Adrenal gland (tissue), 12 donors: ENCODE measurements around the gene NSMCE4A. TPM values are rescaled to one million over a fixed set of nuclear protein-coding genes. Genes with fewer than 3 reads are reported as not detected.
"Not testable (repeated sequence)": the region's sequence is repeated elsewhere in the genome, so short reads cannot be mapped to it uniquely, and the experiment has no call there.

Source experiments
- DNase-seq, 7 donors: peaks; one replicate each; pipeline ENCODE4 v3.0.0-alpha.2; 2019 to 2020
- H3K27ac ChIP-seq, 5 donors: fragments of 200-600 bp; sonication (generic) in 4 of 5; 1 replicate in 3 of 5; 2 replicates in 2 of 5; pipeline versions ENCODE4 v1.5.1 to v1.8.0; 2016 to 2020; ENCODE audit warnings: mild to moderate bottlenecking in 1 of 5
- H3K27me3 ChIP-seq: fragments of 200-600 bp; 2 replicates; pipeline ENCODE4 v1.8.0; 2021
- H3K36me3 ChIP-seq, 2 donors: fragments of 200-600 bp; replicated peaks in 1 of 2; 1 replicate in 1 of 2; 2 replicates in 1 of 2; pipeline versions ENCODE4 v1.5.1 to v1.8.0; 2018 to 2022
- H3K4me1 ChIP-seq, 2 donors: fragments of 200-600 bp; replicated peaks in 1 of 2; 1 replicate in 1 of 2; 2 replicates in 1 of 2; pipeline versions ENCODE4 v1.5.1 to v1.8.0; 2018 to 2021
- H3K4me3 ChIP-seq, 4 donors: fragments of 200-600 bp; sonication (generic) in 3 of 4; one replicate each; pipeline ENCODE4 v1.5.1; 2016 to 2018
- H3K9me3 ChIP-seq, 3 donors: fragments of 200-600 bp; sonication (generic) in 1 of 3; replicated peaks in 1 of 3; 1 replicate in 2 of 3; 2 replicates in 1 of 3; pipeline versions ENCODE4 v1.5.1 to v1.8.0; 2016 to 2021
- CTCF ChIP-seq, 6 experiments: fragments of 450-650 bp in 4 of 6; fragments of 200-600 bp in 2 of 6; sonication (generic) in 1 of 6; IDR thresholded peaks; 1 replicate in 5 of 6; 2 replicates in 1 of 6; pipeline versions ENCODE4 v1.5.1 to v1.8.0; 2016 to 2021; ENCODE audit warnings: antibody characterized with exemption in 6 of 6, mild to moderate bottlenecking in 2 of 6, moderate library complexity in 1 of 6
- POLR2A ChIP-seq, 2 donors: fragments of 450-650 bp; IDR thresholded peaks; one replicate each; pipeline ENCODE4 v1.6.1; 2017; ENCODE audit warnings: antibody characterized with exemption in 2 of 2, mild to moderate bottlenecking in 2 of 2, moderate library complexity in 1 of 2
- WGBS, 4 donors: extraction: QIAGEN DNeasy Blood & Tissue Kit in 2 of 4; methylation state at CpG; one replicate each; pipeline versions ENCODE4 v1.1.5 to v1.1.7; 2013 to 2017; 5-methylcytosine and 5-hydroxymethylcytosine counted together
- intact Hi-C, 2 donors: fragments of 100-400 bp; cut with DNase I; formaldehyde crosslinking; loops; one replicate each; pipeline versions ENCODE4 v1.14.1 to v1.15.0; 2022 to 2023
- polyA plus RNA-seq, 3 donors: library from polyadenylated mRNA; stranded (reverse); fragments of 200-250 nt in 2 of 3; fragments of 350-450 nt in 1 of 3; fragmentation: Illumina TruSeq in 1 of 3; extraction: RNeasy Lipid Tissue Mini Kit (QIAGEN cat#74804) in 1 of 3; gene quantifications; one replicate each; pipeline ENCODE4 v1.2.3, GENCODE V29; 2013 to 2014
- total RNA-seq, 9 donors: library from RNA; depleted of rRNA in 4 of 9; stranded (reverse); fragments of >200 nt in 4 of 9; fragments of 120-200 nt in 1 of 9; fragmentation: NEBNext Ultra II Directional in 1 of 9; extraction: Animal tissue kit (Norgen Biotek cat#: 25700) in 1 of 9; gene quantifications; one replicate each; pipeline versions ENCODE4 v1.1.0 to v1.2.4, GENCODE V29; 2013 to 2023
- donor health status: healthy with polysubstance abuse.
- donor health status: Bipolar disorder and iron deficiency.
- donor health status: DM: yes; HTN: yes; CAD: no.
- donor health status: DM: no; HTN: no; CAD: no.
- donor health status: DM: no; HTN: no; CAD: no.
- donor health status: DM: yes; HTN: yes; CAD: no.

NSMCE4A gene
- total and polyA plus RNA-seq, 12 donors = 25.6 to 94.8 (median 42.1) TPM

DNA sequence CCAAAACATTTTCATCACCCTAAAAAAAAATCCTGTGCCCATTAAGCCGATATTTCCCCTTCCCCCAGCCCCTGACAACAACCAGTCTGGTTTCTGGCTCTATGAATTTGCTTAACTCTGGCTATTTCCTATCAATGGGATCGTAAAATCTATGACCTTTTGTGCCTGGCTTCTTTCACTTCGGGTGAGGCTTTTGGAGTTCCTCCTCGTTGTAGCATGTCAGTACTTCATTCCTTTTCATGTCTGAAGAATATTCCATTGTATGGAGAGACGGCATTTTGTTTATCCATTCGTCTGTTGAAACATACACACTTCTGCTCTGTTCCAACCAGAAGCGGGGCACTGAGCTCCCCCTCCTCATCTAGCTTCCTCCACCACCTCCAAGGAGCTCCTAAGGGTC is 43.5 kb upstream of the NSMCE4A start:
- intact Hi-C loops = no loop called here
- Histone ChIP-seq H3K4me3 (no peak overlapping the region), H3K36me3 (no peaks in the 10 kb centered on the region), H3K27me3 (no peaks in the 10 kb centered on the region), H3K27ac (no peak overlapping the region), H3K4me1 (no peaks in the 10 kb centered on the region), H3K9me3 (no peaks in the 10 kb centered on the region)
- no peak for TF ChIP-seq CTCF (IDR thresholded peaks at IDR 0.05)
- TF ChIP-seq POLR2A (IDR thresholded peaks at IDR 0.05) = no peak
- no peak for DNase-seq
- 56 to 69% (median 61%) methylated on average over 7 of the region's 7 CpGs for WGBS, 4 donors

GRCh38 chr10:122017926-122018325 is 42.9 kb upstream of the NSMCE4A start:
- 70 to 83% (median 77%) methylated on average over 4 of the region's 4 CpGs for WGBS, 4 donors
- DNase-seq, H3K4me3 ChIP-seq: not testable (repeated sequence)

DNA sequence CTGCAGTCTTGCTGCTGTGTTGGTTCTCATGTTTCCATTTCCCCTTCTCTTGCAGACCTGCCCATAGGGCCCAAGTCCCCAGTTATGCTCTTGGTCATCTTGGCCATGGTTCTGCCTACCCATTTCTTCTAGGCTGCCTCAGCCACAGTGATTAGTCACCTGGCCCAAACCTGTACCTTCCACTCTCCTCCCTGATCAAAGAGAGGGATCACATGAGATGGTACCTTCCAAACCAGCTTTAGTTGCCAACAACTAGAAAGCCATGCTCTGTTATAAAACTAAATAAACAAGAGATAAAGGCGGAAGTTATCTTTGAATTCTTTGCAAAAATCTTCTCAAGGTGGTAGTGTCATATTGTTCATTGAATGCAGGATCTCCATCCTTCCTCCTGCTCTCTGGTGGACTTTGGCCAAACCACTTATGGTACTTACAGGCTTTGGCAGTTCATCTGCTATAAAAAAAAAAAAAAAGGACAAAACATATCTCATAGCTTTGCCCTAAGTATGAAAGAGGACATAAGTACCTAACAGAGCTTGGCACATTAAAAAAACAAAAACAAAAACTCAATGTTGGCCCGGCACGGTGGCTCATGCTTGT is 39.7 kb upstream of the NSMCE4A start:
- no peak for TF ChIP-seq CTCF (IDR thresholded peaks at IDR 0.05)
- TF ChIP-seq POLR2A (IDR thresholded peaks at IDR 0.05) = no peak

More at GRCh38 chr10:122017926-122018325, 42.9 kb upstream of the NSMCE4A start:
- intact Hi-C loops, H3K4me1 ChIP-seq, H3K27ac ChIP-seq, H3K27me3 ChIP-seq, H3K9me3 ChIP-seq, H3K36me3 ChIP-seq: not testable (repeated sequence)

DNA sequence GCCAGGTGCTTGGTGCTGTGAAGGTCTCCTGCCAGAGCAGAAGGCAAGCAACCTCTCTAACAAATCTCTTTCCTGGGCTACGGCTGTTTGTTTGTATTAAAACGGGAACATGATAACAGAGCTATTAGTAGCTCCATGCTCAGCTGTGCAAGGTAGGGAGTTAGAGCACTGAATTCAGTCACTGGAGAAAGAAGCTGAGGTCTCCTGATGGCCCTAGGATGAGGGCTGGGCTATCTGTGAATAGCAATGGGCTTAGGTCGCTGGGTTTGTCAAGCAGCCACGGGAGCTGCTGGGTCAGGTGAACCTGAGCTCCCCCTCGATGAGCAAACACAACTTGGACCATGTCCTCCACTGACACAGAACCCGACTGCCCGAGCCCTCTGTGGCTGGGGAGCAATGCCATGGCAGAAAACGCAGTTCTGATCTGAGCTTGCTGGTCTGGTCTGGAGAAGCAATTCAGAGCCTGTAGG is 38.3 kb upstream of the NSMCE4A start:
- WGBS, 4 donors = 70 to 81% (median 72%) methylated on average over 6 to 8 of the region's 8 CpGs
- no peaks in the 10 kb centered on the region for H3K4me1 ChIP-seq
- H3K4me3 ChIP-seq = no peak overlapping the region
- intact Hi-C loops = no loop called here
- H3K9me3 ChIP-seq = no peaks in the 10 kb centered on the region
- H3K36me3 ChIP-seq = no peaks in the 10 kb centered on the region
- no peak overlapping the region for H3K27ac ChIP-seq
- no peaks in the 10 kb centered on the region for H3K27me3 ChIP-seq
- TF ChIP-seq CTCF (IDR thresholded peaks at IDR 0.05) = no peak
- TF ChIP-seq POLR2A (IDR thresholded peaks at IDR 0.05) = no peak
- no peak for DNase-seq

More for the DNA sequence above, 39.7 kb upstream of the NSMCE4A start:
- Histone ChIP-seq H3K27ac (no peak overlapping the region), H3K4me1 (no peaks in the 10 kb centered on the region), H3K4me3 (no peak overlapping the region), H3K27me3 (no peaks in the 10 kb centered on the region), H3K36me3 (no peaks in the 10 kb centered on the region), H3K9me3 (no peaks in the 10 kb centered on the region)
- WGBS, 4 donors = 64 to 97% (median 76%) methylated on average over 3 of the region's 3 CpGs
- intact Hi-C loops = no loop called here
- DNase-seq = no peak

- H3K36me3 ChIP-seq = no peaks in the 10 kb centered on the region
- no peak overlapping the region for H3K4me3 ChIP-seq
- no peak for DNase-seq
- no peak overlapping the region for H3K27ac ChIP-seq
- TF ChIP-seq CTCF (IDR thresholded peaks at IDR 0.05) = no peak
- TF ChIP-seq POLR2A (IDR thresholded peaks at IDR 0.05) = no peak
- 76 to 88% (median 81%) methylated on average over 4 to 5 of the region's 5 CpGs for WGBS, 4 donors
- no peaks in the 10 kb centered on the region for H3K4me1 ChIP-seq
- no peaks in the 10 kb centered on the region for H3K9me3 ChIP-seq
- H3K27me3 ChIP-seq = no peaks in the 10 kb centered on the region
- intact Hi-C loops = no loop called here
Observed at GRCh38 chr10:122012731-122013130, 37.7 kb upstream of the NSMCE4A start.
